HEK293 (cell line): ENCODE measurements around the gene PSMC3.
A peak's percentile ranks its signal among the peaks of the same experiment; 100 is the strongest.

ENCODE experiments used
- CTCF ChIA-PET: fragments of 350-600 bp; formaldehyde crosslinking; extraction: SDS; loops from one replicate; lab custom pipeline; 2021; ENCODE audit warnings: antibody characterized with exemption; lab: Yijun Ruan, JAX
- POLR2A ChIA-PET: fragments of 300-600 bp; formaldehyde crosslinking; extraction: SDS; loops from one replicate; lab custom pipeline; 2020; ENCODE audit warnings: antibody characterized with exemption, inconsistent platforms; lab: Yijun Ruan, JAX
- H3K27ac ChIP-seq: fragments of 200-500 bp; sonication (Bioruptor generic); 2 replicates; pipeline ENCODE4 v1.5.1; 2014; ENCODE audit warnings: low read depth, low read length, control low read depth, inconsistent platforms; ENCODE audit errors: extremely low read depth
- H3K36me3 ChIP-seq, 2 experiments: fragments of 200-500 bp in 1 of 2; sonication (Bioruptor generic) in 1 of 2; 1 replicate in 1 of 2; 2 replicates in 1 of 2; pipeline ENCODE4 v1.5.1; 2014 to 2017; ENCODE audit warnings: inconsistent platforms in 2 of 2, low read length in 2 of 2; ENCODE audit not compliant: control insufficient read depth in 2 of 2, insufficient read depth in 1 of 2
- H3K4me1 ChIP-seq: fragments of 200-500 bp; sonication (Bioruptor generic); 2 replicates; pipeline ENCODE4 v1.5.1; 2014; ENCODE audit warnings: mild to moderate bottlenecking, low read length, inconsistent platforms; ENCODE audit not compliant: control insufficient read depth, insufficient read depth
- H3K4me3 ChIP-seq: 2 replicates; pipeline ENCODE4 v1.5.1; 2011; ENCODE audit warnings: low read depth, mild to moderate bottlenecking, control low read depth, low read length, moderate library complexity
- H3K9me3 ChIP-seq: fragments of 200-500 bp; sonication (Bioruptor generic); 2 replicates; pipeline ENCODE4 v1.5.1; 2014; ENCODE audit warnings: low read depth, low read length, inconsistent platforms; ENCODE audit not compliant: control insufficient read depth, insufficient read depth
- BCL11B ChIP-seq: fragments of 450-650 bp; formaldehyde crosslinking; IDR thresholded peaks from 2 replicates; pipeline ENCODE4 v1.5.1; 2016; ENCODE audit warnings: low read depth, missing biosample characterization, missing genetic modification characterization
- CTCF ChIP-seq: fragments of 450-650 bp; formaldehyde crosslinking; IDR thresholded peaks from 2 replicates; pipeline ENCODE4 v1.5.1; 2016; ENCODE audit warnings: missing biosample characterization, missing genetic modification characterization
- GLIS1 ChIP-seq: fragments of 450-650 bp; formaldehyde crosslinking; IDR thresholded peaks from 2 replicates; pipeline ENCODE4 v1.5.1; 2016; ENCODE audit warnings: missing biosample characterization, missing genetic modification characterization
- GLIS2 ChIP-seq: fragments of 450-650 bp; formaldehyde crosslinking; IDR thresholded peaks from 2 replicates; pipeline ENCODE4 v1.5.1; 2016; ENCODE audit warnings: missing biosample characterization, missing genetic modification characterization
- IKZF3 ChIP-seq: fragments of 450-650 bp; IDR thresholded peaks from 2 replicates; pipeline ENCODE4 v1.5.0; 2018; ENCODE audit warnings: missing biosample characterization, mild to moderate bottlenecking, missing genetic modification characterization, moderate library complexity
- KLF1 ChIP-seq: fragments of 450-650 bp; formaldehyde crosslinking; IDR thresholded peaks from 2 replicates; pipeline ENCODE4 v1.5.1; 2016; ENCODE audit warnings: missing biosample characterization, missing genetic modification characterization
- KLF7 ChIP-seq: fragments of 450-650 bp; formaldehyde crosslinking; IDR thresholded peaks from 2 replicates; pipeline ENCODE4 v1.5.1; 2016; ENCODE audit warnings: missing biosample characterization, missing genetic modification characterization, borderline replicate concordance
- KLF8 ChIP-seq: fragments of 450-650 bp; formaldehyde crosslinking; IDR thresholded peaks from 2 replicates; pipeline ENCODE4 v1.5.1; 2016; ENCODE audit warnings: missing biosample characterization, missing genetic modification characterization
- KLF9 ChIP-seq: fragments of 450-650 bp; formaldehyde crosslinking; IDR thresholded peaks from 2 replicates; pipeline ENCODE4 v1.5.1; 2016; ENCODE audit warnings: missing biosample characterization, missing genetic modification characterization, low read depth
- SALL2 ChIP-seq: fragments of 450-650 bp; formaldehyde crosslinking; IDR thresholded peaks from 2 replicates; pipeline ENCODE4 v1.5.0; 2017; ENCODE audit warnings: missing biosample characterization, mild to moderate bottlenecking, missing genetic modification characterization, borderline replicate concordance
- SCRT2 ChIP-seq: fragments of 450-650 bp; formaldehyde crosslinking; IDR thresholded peaks from 2 replicates; pipeline ENCODE4 v1.5.1; 2016; ENCODE audit warnings: missing biosample characterization, missing genetic modification characterization
- SP2 ChIP-seq: fragments of 450-650 bp; formaldehyde crosslinking; IDR thresholded peaks from 2 replicates; pipeline ENCODE4 v1.5.1; 2016; ENCODE audit warnings: missing biosample characterization, missing genetic modification characterization
- SP7 ChIP-seq: fragments of 450-650 bp; formaldehyde crosslinking; IDR thresholded peaks from 2 replicates; pipeline ENCODE4 v1.5.1; 2016; ENCODE audit warnings: missing biosample characterization, missing genetic modification characterization
- ZBTB10 ChIP-seq: fragments of 450-650 bp; formaldehyde crosslinking; IDR thresholded peaks from 2 replicates; pipeline ENCODE4 v1.5.1; 2016; ENCODE audit warnings: missing biosample characterization, missing genetic modification characterization
- ZEB2 ChIP-seq: fragments of 450-650 bp; formaldehyde crosslinking; IDR thresholded peaks from 2 replicates; pipeline ENCODE4 v1.5.1; 2016; ENCODE audit warnings: missing biosample characterization, missing genetic modification characterization
- ZFP37 ChIP-seq: fragments of 450-650 bp; formaldehyde crosslinking; IDR thresholded peaks from 2 replicates; pipeline ENCODE4 v1.5.1; 2016; ENCODE audit warnings: missing biosample characterization, missing genetic modification characterization
- ZNF146 ChIP-seq: fragments of 450-650 bp; formaldehyde crosslinking; IDR thresholded peaks from 2 replicates; pipeline ENCODE4 v1.5.1; 2016; ENCODE audit warnings: missing biosample characterization, missing genetic modification characterization
- ZNF18 ChIP-seq: fragments of 450-650 bp; formaldehyde crosslinking; IDR thresholded peaks from 2 replicates; pipeline ENCODE4 v1.5.1; 2016; ENCODE audit warnings: missing biosample characterization, missing genetic modification characterization
- ZNF202 ChIP-seq: fragments of 450-650 bp; formaldehyde crosslinking; IDR thresholded peaks from 2 replicates; pipeline ENCODE4 v1.5.1; 2016; ENCODE audit warnings: missing biosample characterization, missing genetic modification characterization, borderline replicate concordance
- ZNF335 ChIP-seq: fragments of 450-650 bp; formaldehyde crosslinking; conservative IDR thresholded peaks from 2 replicates; pipeline ENCODE4 v1.5.1; 2016; ENCODE audit warnings: missing biosample characterization, missing genetic modification characterization
- ZNF423 ChIP-seq: fragments of 450-650 bp; formaldehyde crosslinking; IDR thresholded peaks from 2 replicates; pipeline ENCODE4 v1.5.1; 2016; ENCODE audit warnings: missing biosample characterization, missing genetic modification characterization
- ZNF48 ChIP-seq: fragments of 450-650 bp; formaldehyde crosslinking; IDR thresholded peaks from 2 replicates; pipeline ENCODE4 v1.5.1; 2016; ENCODE audit warnings: missing biosample characterization, missing genetic modification characterization
- ZNF510 ChIP-seq: fragments of 450-650 bp; formaldehyde crosslinking; IDR thresholded peaks from 2 replicates; pipeline ENCODE4 v1.5.1; 2018; ENCODE audit warnings: mild to moderate bottlenecking, missing genetic modification characterization, missing biosample characterization; ENCODE audit not compliant: insufficient replicate concordance
- ZNF555 ChIP-seq: fragments of 450-650 bp; formaldehyde crosslinking; conservative IDR thresholded peaks from 2 replicates; pipeline ENCODE4 v1.5.1; 2017; ENCODE audit warnings: missing biosample characterization, mild to moderate bottlenecking, missing genetic modification characterization, inconsistent platforms
- ZNF580 ChIP-seq: fragments of 450-650 bp; formaldehyde crosslinking; IDR thresholded peaks from 2 replicates; pipeline ENCODE4 v1.5.1; 2016; ENCODE audit warnings: missing biosample characterization, missing genetic modification characterization
- ZNF654 ChIP-seq: fragments of 450-650 bp; formaldehyde crosslinking; IDR thresholded peaks from 2 replicates; pipeline ENCODE4 v1.5.1; 2016; ENCODE audit warnings: low read depth, missing biosample characterization, missing genetic modification characterization
- ZNF701 ChIP-seq: fragments of 450-650 bp; formaldehyde crosslinking; IDR thresholded peaks from 2 replicates; pipeline ENCODE4 v1.5.1; 2016; ENCODE audit warnings: missing biosample characterization, missing genetic modification characterization
- ZNF776 ChIP-seq: fragments of 450-650 bp; formaldehyde crosslinking; IDR thresholded peaks from 2 replicates; pipeline ENCODE4 v1.5.0; 2017; ENCODE audit warnings: missing biosample characterization, missing genetic modification characterization, borderline replicate concordance
- ZNF785 ChIP-seq: fragments of 450-650 bp; formaldehyde crosslinking; IDR thresholded peaks from 2 replicates; pipeline ENCODE4 v1.5.1; 2016; ENCODE audit warnings: missing biosample characterization, missing genetic modification characterization

Gene PSMC3

GRCh38 chr11:47374720-47375019 is 51.6 kb downstream of the PSMC3 start:
- TF ChIP-seq ZNF701 (tag by site-specific recombination) (no peak), ZNF785 (tag by site-specific recombination) (no peak), ZNF510 (tag by site-specific recombination) (no peak), ZNF555 (tag by site-specific recombination) (no peak), SALL2 (tag by site-specific recombination) (no peak), ZFP37 (tag by site-specific recombination) (no peak), KLF8 (no peak), ZNF654 (tag by site-specific recombination) (no peak), ZNF146 (no peak), ZNF335 (no peak)
- TF ChIP-seq, all 188 proteins: peak for 0
- H3K9me3 ChIP-seq: no peaks in the 10 kb centered on the region
- no peak overlapping the region for H3K4me3 ChIP-seq
- ChIA-PET CTCF (interaction anchor here (0.7 to 4.1 kb wide), 24 partner anchors 8 to 242 kb away, joined by 3 to 37 read pairs (median 6); partner anchors contain the start of genes NR1H3 and SLC39A13), POLR2A (interaction anchor here (1.0 kb wide), 1 partner anchor 32 kb away, joined by 3 read pairs; no protein-coding TSS in a partner anchor)
- H3K4me1 ChIP-seq: no peaks in the 10 kb centered on the region
- no peak overlapping the region for H3K27ac ChIP-seq
- H3K36me3 ChIP-seq: no peaks in the 10 kb centered on the region

GRCh38 chr11:47373876-47374719 is 52.1 kb downstream of the PSMC3 start:
- Histone ChIP-seq H3K9me3 (no peaks in the 10 kb centered on the region), H3K36me3 (no peaks in the 10 kb centered on the region), H3K4me3 (no peak overlapping the region), H3K27ac (no peak overlapping the region), H3K4me1 (no peaks in the 10 kb centered on the region)
- CTCF ChIA-PET: interaction anchor here (0.5 to 4.1 kb wide), 48 partner anchors 9 to 772 kb away, joined by 3 to 37 read pairs (median 4); partner anchors contain the start of genes NR1H3 and SLC39A13
- POLR2A ChIA-PET: interaction anchor here (1.0 kb wide), 1 partner anchor 33 kb away, joined by 3 read pairs; no protein-coding TSS in a partner anchor
- TF ChIP-seq ZNF202 (tag by site-specific recombination) (no peak), BCL11B (tag by site-specific recombination) (no peak), IKZF3 (peak; percentile 18; the same call in 1 of the 2 replicates), ZNF580 (tag by site-specific recombination) (no peak), GLIS2 (peak; percentile 49), KLF7 (tag by site-specific recombination) (no peak), ZEB2 (no peak), ZNF48 (tag by site-specific recombination) (no peak), ZNF776 (tag by site-specific recombination) (no peak), KLF1 (tag by site-specific recombination) (no peak), ZNF18 (tag by site-specific recombination) (no peak), SCRT2 (tag by site-specific recombination) (peak; percentile 23; the same call in 1 of the 2 replicates), GLIS1 (tag by site-specific recombination) (peak; percentile 73), SP7 (tag by site-specific recombination) (0 out of 2 replicates have a peak, but pooled peaks have one; percentile 14), KLF9 (0 out of 2 replicates have a peak, but pooled peaks have one; percentile 21), ZNF423 (tag by site-specific recombination) (peak; percentile 83), SP2 (no peak), ZBTB10 (tag by site-specific recombination) (0 out of 2 replicates have a peak, but pooled peaks have one; percentile 29), CTCF (tag by site-specific recombination) (peak; percentile 75)
